ENCODE data around the gene TCL1A.

GRCh38 chr14:95698287-95698686 is 15.6 kb downstream of the TCL1A start:
- TF ChIP-seq CTCF (IDR thresholded peaks at IDR 0.05; ENCODE audit: extremely low read depth in 1 of 2, insufficient read depth in 1 of 2, low read depth in 1 of 2, low read length in 2 of 2) (no peak), POLR2AphosphoS5 (IDR thresholded peaks at IDR 0.05; ENCODE audit: insufficient read depth, low read depth, low read length) (no peak)

All from endothelial cell of umbilical vein (primary cell).